Natural killer cell (primary cell): ENCODE results near the gene ADAP2. TPM values are rescaled to one million over a fixed set of nuclear protein-coding genes. Genes with fewer than 3 reads are reported as not detected.

Experiments used
- ATAC-seq, 3 donors: fragments of 150-1000 bp in 2 of 3; fragments of 200-7000 bp in 1 of 3; cut with Tn5 transposase; 1 replicate in 1 of 3; 2 replicates in 2 of 3; pipeline ENCODE4 v1.10.0; 2021; ENCODE audit warnings: mild to moderate bottlenecking in 2 of 3, moderate library complexity in 2 of 3
- DNase-seq, 2 donors: peaks; one replicate each; pipeline versions ENCODE4 v3.0.0 to v3.0.0-alpha.2; 2013 to 2021; ENCODE audit warnings: mixed read lengths in 1 of 2
- H3K27ac ChIP-seq: one replicate; pipeline ENCODE4 v1.5.1; 2013; ENCODE audit warnings: mild to moderate bottlenecking, low read length
- H3K27me3 ChIP-seq: one replicate; pipeline ENCODE4 v1.6.1; 2013; ENCODE audit warnings: low read length; ENCODE audit not compliant: control insufficient read depth, insufficient read depth
- H3K36me3 ChIP-seq: one replicate; pipeline ENCODE4 v1.6.1; 2013; ENCODE audit warnings: low read length; ENCODE audit not compliant: control insufficient read depth, insufficient read depth
- H3K4me1 ChIP-seq: one replicate; pipeline ENCODE4 v1.6.1; 2013; ENCODE audit warnings: low read length; ENCODE audit not compliant: control insufficient read depth, insufficient read depth
- H3K4me3 ChIP-seq: one replicate; pipeline ENCODE4 v1.5.1; 2013; ENCODE audit warnings: low read length
- H3K9me3 ChIP-seq: one replicate; pipeline ENCODE4 v1.6.1; 2013; ENCODE audit warnings: low read length; ENCODE audit not compliant: control insufficient read depth, insufficient read depth
- H3K27ac Mint-ChIP-seq, 2 donors: one replicate each; pipeline ENCODE4 v1.8.0; 2022; ENCODE audit warnings: mild to moderate bottlenecking in 2 of 2, mixed read lengths in 2 of 2, moderate library complexity in 1 of 2
- H3K27me3 Mint-ChIP-seq, 2 donors: one replicate each; pipeline ENCODE4 v1.8.0; 2022; ENCODE audit warnings: low read depth in 2 of 2, mixed read lengths in 2 of 2
- H3K36me3 Mint-ChIP-seq: one replicate; pipeline ENCODE4 v1.8.0; 2022; ENCODE audit warnings: mixed read lengths
- H3K4me1 Mint-ChIP-seq, 2 donors: one replicate each; pipeline ENCODE4 v1.8.0; 2022; ENCODE audit warnings: mixed read lengths in 2 of 2
- H3K4me3 Mint-ChIP-seq: one replicate; pipeline ENCODE4 v1.8.0; 2022; ENCODE audit warnings: mild to moderate bottlenecking, moderate library complexity, mixed read lengths
- H3K9me3 Mint-ChIP-seq, 2 donors: one replicate each; pipeline ENCODE4 v1.8.0; 2022; ENCODE audit warnings: mixed read lengths in 2 of 2
- WGBS: methylation state at CpG from one replicate; pipeline ENCODE4 v1.1.7; 2013; ENCODE audit warnings: missing lambda C conversion rate; ENCODE audit not compliant: insufficient coverage; 5-methylcytosine and 5-hydroxymethylcytosine counted together
- intact Hi-C: fragments of 100-400 bp; cut with micrococcal nuclease; formaldehyde crosslinking; loops from one replicate; pipeline ENCODE4 v1.14.2; 2022
- total RNA-seq, 4 donors: library from RNA; stranded (reverse); fragments of 120-200 nt in 1 of 4; gene quantifications; one replicate each; pipeline versions ENCODE4 v1.2.3 to v1.2.4, GENCODE V29; 2013 to 2022
- TF ChIP-seq, protein P1 (sequence below): fragments of 200-600 bp; IDR thresholded peaks from one replicate; pipeline ENCODE4 v1.8.0; 2022; ENCODE audit warnings: antibody characterized with exemption

The ADAP2 gene
- total RNA-seq, 3 donors from 2014 or later (not counting 1 experiment from before 2014, with no cell fraction given) = 2.6 to 6.6 (median 2.9) TPM

DNA sequence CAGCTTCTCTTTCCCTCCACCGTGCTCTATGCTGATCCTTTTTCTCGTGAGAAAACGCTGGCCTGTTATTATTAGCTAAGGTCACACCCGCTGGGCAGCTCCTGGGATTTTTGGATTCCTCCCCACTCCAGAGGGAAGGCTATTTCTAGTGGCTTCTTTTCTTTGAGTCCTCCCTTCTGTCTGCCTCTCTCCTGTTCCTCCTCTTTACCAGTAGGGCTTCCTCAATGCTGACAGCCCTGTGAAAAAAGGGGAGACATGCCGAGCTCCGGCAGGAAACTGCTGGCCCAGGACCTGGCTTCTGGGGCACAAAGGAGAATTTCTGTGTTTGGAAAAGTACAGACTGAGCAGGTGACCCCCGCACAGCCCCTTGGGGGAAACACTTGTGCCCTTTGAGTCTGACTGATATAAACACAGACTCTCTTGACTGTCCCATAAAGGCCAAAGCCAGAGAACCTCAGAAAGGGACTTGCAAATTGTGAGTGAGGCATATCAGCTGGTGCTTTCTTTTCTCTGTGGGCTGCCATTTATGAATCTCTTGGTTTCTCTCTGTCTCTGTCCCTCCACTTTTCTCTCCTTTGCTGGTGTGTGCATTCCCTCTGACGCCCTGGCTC is 35.1 kb downstream of the ADAP2 start:
- H3K4me3 ChIP-seq = no peak overlapping the region
- Mint-ChIP-seq H3K27me3 (peaks cover 0 to 4% of the 10 kb centered on the region in 2 donors), H3K27ac (no peak overlapping the region), H3K36me3 (no peaks in the 10 kb centered on the region), H3K9me3 (no peaks in the 10 kb centered on the region), H3K4me1 (no peaks in the 10 kb centered on the region), H3K4me3 (no peak overlapping the region)
- TF ChIP-seq, protein P1, sequence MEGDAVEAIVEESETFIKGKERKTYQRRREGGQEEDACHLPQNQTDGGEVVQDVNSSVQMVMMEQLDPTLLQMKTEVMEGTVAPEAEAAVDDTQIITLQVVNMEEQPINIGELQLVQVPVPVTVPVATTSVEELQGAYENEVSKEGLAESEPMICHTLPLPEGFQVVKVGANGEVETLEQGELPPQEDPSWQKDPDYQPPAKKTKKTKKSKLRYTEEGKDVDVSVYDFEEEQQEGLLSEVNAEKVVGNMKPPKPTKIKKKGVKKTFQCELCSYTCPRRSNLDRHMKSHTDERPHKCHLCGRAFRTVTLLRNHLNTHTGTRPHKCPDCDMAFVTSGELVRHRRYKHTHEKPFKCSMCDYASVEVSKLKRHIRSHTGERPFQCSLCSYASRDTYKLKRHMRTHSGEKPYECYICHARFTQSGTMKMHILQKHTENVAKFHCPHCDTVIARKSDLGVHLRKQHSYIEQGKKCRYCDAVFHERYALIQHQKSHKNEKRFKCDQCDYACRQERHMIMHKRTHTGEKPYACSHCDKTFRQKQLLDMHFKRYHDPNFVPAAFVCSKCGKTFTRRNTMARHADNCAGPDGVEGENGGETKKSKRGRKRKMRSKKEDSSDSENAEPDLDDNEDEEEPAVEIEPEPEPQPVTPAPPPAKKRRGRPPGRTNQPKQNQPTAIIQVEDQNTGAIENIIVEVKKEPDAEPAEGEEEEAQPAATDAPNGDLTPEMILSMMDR = no peak
- H3K27ac ChIP-seq = no peak overlapping the region
- no peaks in the 10 kb centered on the region for H3K27me3 ChIP-seq
- 72% methylated on average over 8 of the region's 8 CpGs for WGBS
- ATAC-seq (no peak), DNase-seq (no peak)
- H3K36me3 ChIP-seq = no peaks in the 10 kb centered on the region
- intact Hi-C loops = no loop called here
- no peaks in the 10 kb centered on the region for H3K9me3 ChIP-seq
- peaks cover 39% of the 10 kb centered on the region for H3K4me1 ChIP-seq

DNA sequence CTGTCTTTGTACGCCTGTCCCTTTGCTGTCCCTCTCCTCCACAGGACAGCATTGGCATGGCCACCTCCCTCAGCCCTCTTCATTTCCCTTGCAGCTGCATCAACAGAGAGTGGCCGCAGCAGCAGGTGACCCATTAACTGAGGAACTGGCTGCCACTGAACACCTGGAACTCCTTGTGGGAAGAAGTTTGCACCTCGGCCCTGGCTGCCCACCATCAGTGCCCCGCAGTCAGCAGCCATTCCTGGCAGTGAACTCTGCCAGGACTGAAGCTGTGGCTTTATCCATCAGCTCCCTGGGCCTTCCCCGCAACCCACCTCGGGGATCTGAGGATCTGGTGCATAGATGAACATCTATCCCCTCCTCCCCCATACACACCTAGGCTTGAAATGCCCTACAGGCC is 36.0 kb downstream of the ADAP2 start:
- H3K36me3 ChIP-seq = no peaks in the 10 kb centered on the region
- Mint-ChIP-seq H3K9me3 (no peaks in the 10 kb centered on the region), H3K36me3 (no peaks in the 10 kb centered on the region), H3K27me3 (peaks cover 0 to 4% of the 10 kb centered on the region in 2 donors), H3K27ac (no peak overlapping the region), H3K4me3 (no peak overlapping the region), H3K4me1 (no peaks in the 10 kb centered on the region)
- WGBS = 86% methylated on average over 6 of the region's 6 CpGs
- no peak overlapping the region for H3K27ac ChIP-seq
- no peaks in the 10 kb centered on the region for H3K9me3 ChIP-seq
- DNase-seq (no peak), ATAC-seq (no peak)
- H3K4me3 ChIP-seq = no peak overlapping the region
- peaks cover 33% of the 10 kb centered on the region for H3K4me1 ChIP-seq
- TF ChIP-seq, protein P1 = no peak
- intact Hi-C loops = no loop called here
- no peaks in the 10 kb centered on the region for H3K27me3 ChIP-seq

DNA sequence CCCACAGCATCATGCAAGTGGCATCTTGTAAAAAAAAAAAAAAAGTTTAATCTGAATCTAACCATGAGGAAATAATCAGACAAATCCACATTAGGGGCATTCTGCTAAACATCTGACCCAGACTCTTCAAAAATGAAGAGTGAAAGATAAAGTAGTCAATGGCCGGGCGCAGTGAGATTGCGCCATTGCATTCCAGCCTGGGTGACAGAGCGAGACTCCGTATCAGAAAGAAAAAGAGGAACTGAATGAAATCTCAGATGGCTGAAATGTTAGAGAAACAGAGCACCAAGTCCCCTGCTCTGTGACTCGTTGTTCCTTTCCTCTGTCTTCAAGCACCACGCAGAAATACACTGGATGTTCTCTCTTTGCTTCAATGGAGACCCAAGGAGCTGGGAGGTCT is 36.4 kb downstream of the ADAP2 start:
- no peaks in the 10 kb centered on the region for H3K9me3 ChIP-seq
- H3K36me3 Mint-ChIP-seq = no peaks in the 10 kb centered on the region
- peaks cover 28% of the 10 kb centered on the region for H3K4me1 ChIP-seq
- 32% methylated on average over 7 of the region's 7 CpGs for WGBS
- intact Hi-C loops = no loop called here
- peaks cover 0 to 4% of the 10 kb centered on the region in 2 donors for H3K27me3 Mint-ChIP-seq
- H3K4me3 ChIP-seq = no peak overlapping the region
- no peak for DNase-seq
- TF ChIP-seq, protein P1 = no peak
- H3K27me3 ChIP-seq = no peaks in the 10 kb centered on the region
- no peaks in the 10 kb centered on the region for H3K36me3 ChIP-seq
- no peaks in the 10 kb centered on the region for H3K9me3 Mint-ChIP-seq
- no peak overlapping the region for H3K4me3 Mint-ChIP-seq
- peak in 1 of 3 donors; percentile 53 for ATAC-seq
- no peaks in the 10 kb centered on the region for H3K4me1 Mint-ChIP-seq
- H3K27ac Mint-ChIP-seq = no peak overlapping the region
- H3K27ac ChIP-seq = peak overlapping the region; percentile 48
